Activated CD4-positive, alpha-beta memory T cell treated with anti-CD3 and anti-CD28 coated beads, Interleukin-2, amount 10 ng/mL, durations not matched to agents 7 days and 5 days (primary cell): ENCODE data around the gene FAHD2A. TPM values are rescaled to one million over a fixed set of nuclear protein-coding genes. Genes with fewer than 3 reads are reported as not detected.
"Not testable (repeated sequence)": the region's sequence is repeated elsewhere in the genome, so short reads cannot be mapped to it uniquely, and the experiment has no call there.

Source experiments
- CTCF ChIA-PET: fragments of 350-600 bp; sonication (Branson Sonifier 250); formaldehyde crosslinking; loops from one replicate; lab custom pipeline; 2021; ENCODE audit warnings: antibody characterized with exemption, inconsistent platforms; lab: Charles Lee
- POLR2A ChIA-PET: fragments of 350-600 bp; sonication (Branson Sonifier 250); formaldehyde crosslinking; loops from one replicate; lab custom pipeline; 2021; ENCODE audit warnings: antibody characterized with exemption; lab: Charles Lee
- DNase-seq: peaks from one replicate; pipeline ENCODE4 v3.0.0-alpha.2; 2020
- H3K27ac Mint-ChIP-seq: one replicate; pipeline ENCODE4 v1.8.0; 2021; ENCODE audit warnings: mild to moderate bottlenecking, mixed read lengths
- H3K27me3 Mint-ChIP-seq: one replicate; pipeline ENCODE4 v1.8.0; 2021; ENCODE audit warnings: mixed read lengths
- H3K36me3 Mint-ChIP-seq: one replicate; pipeline ENCODE4 v1.8.0; 2021; ENCODE audit warnings: low read depth, mixed read lengths
- H3K4me1 Mint-ChIP-seq: one replicate; pipeline ENCODE4 v1.8.0; 2021; ENCODE audit warnings: mixed read lengths
- H3K4me3 Mint-ChIP-seq: one replicate; pipeline ENCODE4 v1.8.0; 2021; ENCODE audit warnings: mild to moderate bottlenecking, mixed read lengths
- H3K9me3 Mint-ChIP-seq: one replicate; pipeline ENCODE4 v1.8.0; 2021; ENCODE audit warnings: mixed read lengths
- total RNA-seq, 2 experiments: library from RNA; stranded (reverse); gene quantifications; one replicate each; pipeline ENCODE4 v1.2.3, GENCODE V29; 2021

FAHD2A gene
- total RNA-seq, 2 experiments from 2014 or later = 35.8 to 37.3 TPM

DNA sequence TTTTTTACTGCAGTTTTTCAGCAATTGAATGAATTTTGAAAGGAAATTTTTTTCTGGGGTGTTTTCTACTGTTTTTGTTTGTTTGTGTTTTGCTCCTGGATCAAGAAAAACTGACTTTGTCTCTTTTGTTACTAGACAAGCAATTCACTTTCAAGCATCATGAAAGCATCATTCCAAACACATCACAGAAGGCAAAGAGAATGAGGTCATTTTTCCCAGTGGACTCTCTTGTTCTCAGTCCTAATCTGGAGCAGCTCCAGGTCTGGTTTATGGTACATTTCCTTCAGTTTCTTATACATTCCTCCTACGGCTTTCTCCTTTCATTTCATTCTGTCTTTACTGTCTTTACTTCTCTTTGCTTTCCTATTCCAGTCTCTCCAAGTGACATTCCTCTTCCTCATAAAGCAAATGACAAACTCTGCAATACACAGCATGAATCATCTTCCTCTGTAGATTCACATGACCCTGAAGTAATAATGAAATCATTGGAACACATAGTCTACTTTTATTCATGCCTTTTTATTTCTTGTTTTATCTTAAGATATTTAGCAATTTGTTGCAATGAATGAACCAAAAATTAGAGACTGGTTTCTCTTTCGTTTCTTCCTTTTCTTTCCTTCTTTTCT, 40.1 kb downstream of the FAHD2A start:
- DNase-seq, H3K9me3 Mint-ChIP-seq, H3K4me1 Mint-ChIP-seq, H3K36me3 Mint-ChIP-seq, H3K27me3 Mint-ChIP-seq, H3K27ac Mint-ChIP-seq, POLR2A ChIA-PET, H3K4me3 Mint-ChIP-seq, CTCF ChIA-PET: not testable (repeated sequence)

DNA sequence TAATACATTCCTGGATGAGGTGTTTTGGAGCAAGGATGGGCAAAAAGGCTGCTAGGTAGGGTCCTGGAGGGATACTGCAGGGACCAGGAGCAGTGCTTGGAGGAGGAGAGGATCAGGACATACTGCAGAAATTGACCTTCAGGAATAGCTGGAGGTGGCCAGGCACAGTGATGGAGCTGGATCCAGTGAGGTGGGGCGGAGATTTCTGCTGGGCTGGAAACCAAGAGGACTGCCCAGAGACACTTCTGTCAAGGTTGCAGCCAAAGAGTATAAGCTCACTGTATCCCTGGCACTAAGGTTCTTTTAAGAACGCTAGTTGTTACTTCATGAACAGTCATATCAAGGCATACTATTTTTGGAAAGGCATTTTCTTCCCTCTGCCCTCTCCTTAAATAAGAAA, 42.8 kb downstream of the FAHD2A start:
- CTCF ChIA-PET, H3K27me3 Mint-ChIP-seq, H3K27ac Mint-ChIP-seq, H3K36me3 Mint-ChIP-seq, POLR2A ChIA-PET, H3K4me3 Mint-ChIP-seq, DNase-seq, H3K4me1 Mint-ChIP-seq, H3K9me3 Mint-ChIP-seq: not testable (repeated sequence)

DNA sequence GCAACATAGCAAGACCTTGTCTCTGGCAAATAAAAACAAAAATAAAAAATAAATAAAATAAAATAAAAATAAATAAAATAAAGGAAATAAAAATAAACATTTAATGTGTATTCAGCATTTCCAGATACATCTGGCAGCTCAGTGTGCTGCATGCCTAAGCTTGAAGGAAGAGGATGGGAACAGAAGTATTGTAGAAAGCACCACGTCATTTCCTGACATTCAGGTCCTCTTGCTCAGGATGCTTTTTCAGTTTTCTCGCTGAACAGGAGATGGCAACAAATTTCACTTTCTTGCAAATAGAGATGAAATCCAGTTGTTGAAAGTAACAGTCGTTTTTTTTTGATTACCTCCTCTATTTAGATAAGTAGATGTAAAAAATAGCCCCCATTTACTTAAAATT, 60.8 kb downstream of the FAHD2A start:
- H3K9me3 Mint-ChIP-seq, H3K36me3 Mint-ChIP-seq, H3K4me3 Mint-ChIP-seq, H3K27me3 Mint-ChIP-seq, H3K27ac Mint-ChIP-seq, POLR2A ChIA-PET, CTCF ChIA-PET, DNase-seq, H3K4me1 Mint-ChIP-seq: not testable (repeated sequence)

Other genes starting within 250 kb of the FAHD2A start
- gene ZNF514, start 242.9 kb upstream of the FAHD2A start, total RNA-seq = 10 to 100 TPM; 12.9 to 13.4 TPM
- gene ZNF2, start 236.9 kb upstream of the FAHD2A start, total RNA-seq = 1 to 10 TPM; 3.5 to 3.9 TPM
- 1 to 10 TPM; 3.0 to 3.2 TPM for gene ZNF892, start 195.2 kb upstream of the FAHD2A start, total RNA-seq
- under 1 TPM; 0.15 to 0.18 TPM for gene PROM2, start 128.3 kb upstream of the FAHD2A start, total RNA-seq
- gene KCNIP3, start 105.4 kb upstream of the FAHD2A start, total RNA-seq = not detected
- not detected for gene TRIM43B, start 82.0 kb downstream of the FAHD2A start, total RNA-seq
- under 1 TPM; 0.43 to 0.73 TPM for gene TRIM43, start 189.3 kb downstream of the FAHD2A start, total RNA-seq